Measurements from ENCODE around the gene CPPED1.

The CPPED1 gene

DNA sequence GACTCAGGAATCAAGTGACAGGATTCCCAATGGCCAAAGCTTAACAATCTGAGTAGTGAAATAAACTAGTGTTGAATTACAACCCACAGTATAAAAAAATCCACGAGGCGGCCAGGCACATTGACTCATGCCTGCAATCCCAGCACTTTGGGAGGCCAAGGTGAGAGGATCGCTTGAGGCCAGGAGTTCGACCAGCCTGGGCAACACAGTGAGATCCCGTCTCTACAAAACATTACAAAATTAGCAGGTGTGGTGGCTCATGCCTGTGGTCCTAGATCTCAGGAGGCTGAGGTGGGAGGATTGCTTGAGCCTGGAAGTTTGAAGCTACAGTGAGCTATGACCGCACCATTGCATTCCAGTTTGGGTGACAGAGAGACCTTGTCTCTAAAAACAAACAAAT, 133.8 kb downstream of the CPPED1 start:
- no peak for DNase-seq (ENCODE audit: low spot score in 2 of 2)
- H3K36me3 ChIP-seq (replicated peaks), result no peaks in the 10 kb centered on the region
- no peaks in the 10 kb centered on the region for H3K27me3 ChIP-seq (ENCODE audit: low read depth)
- H3K9me3 ChIP-seq, result no peaks in the 10 kb centered on the region; the same call in 1 of the 2 replicates
- no peaks in the 10 kb centered on the region for H3K4me1 ChIP-seq
- in situ Hi-C loops (cut with MboI; ENCODE audit: low sequenced_read_pairs), result no loop called here
- H3K4me3 ChIP-seq, result no peak overlapping the region

DNA sequence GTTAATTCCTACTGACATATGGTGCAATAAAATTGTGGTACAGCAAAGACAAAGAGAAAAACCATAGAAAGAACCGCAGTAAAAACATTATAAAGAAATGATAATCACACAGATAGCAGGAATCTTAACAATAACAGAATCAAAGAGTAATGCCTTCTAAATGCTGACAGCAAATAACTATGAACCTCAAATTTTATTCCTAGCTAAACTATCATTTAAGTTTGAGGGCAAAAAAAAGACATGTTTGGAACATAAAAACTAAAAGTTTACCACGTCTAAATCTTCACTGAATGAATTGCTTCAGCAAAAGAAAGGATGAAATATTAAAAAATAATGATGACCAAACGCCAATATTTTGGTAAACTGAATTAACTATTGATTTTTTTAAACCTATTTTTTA, 135.8 kb downstream of the CPPED1 start:
- in situ Hi-C loops (cut with MboI; ENCODE audit: low sequenced_read_pairs), result no loop called here
- no peaks in the 10 kb centered on the region for H3K27me3 ChIP-seq (ENCODE audit: low read depth)

GRCh38 chr16:12664164-12664733, 139.4 kb downstream of the CPPED1 start:
- H3K4me3 ChIP-seq, result no peak overlapping the region
- H3K9me3 ChIP-seq, result no peaks in the 10 kb centered on the region; the same call in none of the 2 replicates
- DNase-seq (ENCODE audit: low spot score in 2 of 2), result no peak
- no peaks in the 10 kb centered on the region for H3K4me1 ChIP-seq
- in situ Hi-C loops (cut with MboI; ENCODE audit: low sequenced_read_pairs), result no loop called here
- H3K36me3 ChIP-seq (replicated peaks), result no peaks in the 10 kb centered on the region
- H3K27me3 ChIP-seq (ENCODE audit: low read depth), result no peaks in the 10 kb centered on the region

More for the DNA sequence above, 135.8 kb downstream of the CPPED1 start:
- DNase-seq (ENCODE audit: low spot score in 2 of 2), result no peak
- H3K4me3 ChIP-seq, result no peak overlapping the region
- H3K9me3 ChIP-seq, result no peaks in the 10 kb centered on the region; the same call in none of the 2 replicates
- no peaks in the 10 kb centered on the region for H3K36me3 ChIP-seq (replicated peaks)
- no peaks in the 10 kb centered on the region for H3K4me1 ChIP-seq

- DNase-seq (ENCODE audit: low spot score in 2 of 2), result peak in 1 of 2 experiments; percentile 12
- H3K9me3 ChIP-seq, result no peaks in the 10 kb centered on the region; the same call in 1 of the 2 replicates
- in situ Hi-C loops (cut with MboI; ENCODE audit: low sequenced_read_pairs), result no loop called here
- H3K4me1 ChIP-seq, result no peaks in the 10 kb centered on the region
- no peak overlapping the region for H3K4me3 ChIP-seq
- H3K27me3 ChIP-seq (ENCODE audit: low read depth), result no peaks in the 10 kb centered on the region
- H3K36me3 ChIP-seq (replicated peaks), result no peaks in the 10 kb centered on the region
These were observed 142.0 kb downstream of the CPPED1 start for GRCh38 chr16:12661656-12662172.

DNA sequence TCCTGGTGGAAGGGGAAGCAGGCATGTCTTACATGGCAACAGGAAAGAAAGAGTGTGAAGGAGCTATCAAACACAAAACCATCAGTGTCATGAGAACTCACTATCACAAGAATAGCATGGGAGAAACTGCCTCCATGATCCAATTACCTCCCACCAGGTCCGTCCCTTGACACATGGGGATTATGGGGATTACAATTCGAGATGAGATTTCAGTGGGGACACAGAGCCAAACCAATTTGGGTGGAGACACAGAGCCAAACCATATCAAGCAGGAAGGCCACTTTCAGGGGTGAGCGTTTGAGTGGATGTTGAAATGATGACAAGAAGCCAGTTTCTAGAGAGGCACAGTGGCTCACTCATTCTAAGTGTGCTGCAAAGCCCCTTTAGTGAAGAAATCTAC, 143.8 kb downstream of the CPPED1 start:
- DNase-seq (ENCODE audit: low spot score in 2 of 2), result no peak
- H3K36me3 ChIP-seq (replicated peaks), result no peaks in the 10 kb centered on the region
- in situ Hi-C loops (cut with MboI; ENCODE audit: low sequenced_read_pairs), result no loop called here

DNA sequence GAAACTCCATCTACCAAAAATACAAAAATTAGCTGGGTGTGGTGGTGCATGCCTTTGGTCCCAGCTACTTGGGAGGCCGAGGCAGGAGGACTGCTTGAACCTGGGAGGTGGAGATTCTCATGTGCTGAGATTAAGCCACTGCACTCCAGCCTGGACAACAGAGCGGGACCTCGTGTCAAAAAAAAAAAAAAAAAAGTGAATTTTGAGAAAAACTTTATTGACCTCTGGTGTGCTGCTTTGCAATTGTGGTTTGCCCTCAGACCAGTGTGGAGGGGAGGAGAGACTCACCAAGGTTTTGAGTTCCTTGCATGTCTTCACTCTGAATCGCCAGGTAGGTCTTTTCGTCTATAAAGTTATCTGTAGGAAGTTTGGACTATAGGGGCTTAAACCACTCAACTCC, 145.2 kb downstream of the CPPED1 start:
- in situ Hi-C loops (cut with MboI; ENCODE audit: low sequenced_read_pairs), result no loop called here
- no peak for DNase-seq (ENCODE audit: low spot score in 2 of 2)
- Histone ChIP-seq H3K4me1 (no peaks in the 10 kb centered on the region), H3K4me3 (no peak overlapping the region), H3K27me3 (ENCODE audit: low read depth) (no peaks in the 10 kb centered on the region), H3K9me3 (no peaks in the 10 kb centered on the region), H3K36me3 (replicated peaks) (no peaks in the 10 kb centered on the region)

More for the DNA sequence above, 143.8 kb downstream of the CPPED1 start:
- H3K9me3 ChIP-seq, result no peaks in the 10 kb centered on the region; the same call in 1 of the 2 replicates
- no peak overlapping the region for H3K4me3 ChIP-seq
- H3K4me1 ChIP-seq, result no peaks in the 10 kb centered on the region
- H3K27me3 ChIP-seq (ENCODE audit: low read depth), result no peaks in the 10 kb centered on the region

GRCh38 chr16:12655537-12655936, 148.2 kb downstream of the CPPED1 start:
- no peak for DNase-seq (ENCODE audit: low spot score in 2 of 2)
- in situ Hi-C loops (cut with MboI; ENCODE audit: low sequenced_read_pairs), result no loop called here
- Histone ChIP-seq H3K27me3 (ENCODE audit: low read depth) (no peaks in the 10 kb centered on the region), H3K4me3 (no peak overlapping the region), H3K9me3 (no peaks in the 10 kb centered on the region), H3K36me3 (replicated peaks) (no peaks in the 10 kb centered on the region), H3K4me1 (no peaks in the 10 kb centered on the region)

- Histone ChIP-seq H3K36me3 (replicated peaks) (no peaks in the 10 kb centered on the region), H3K9me3 (no peaks in the 10 kb centered on the region; the same call in 1 of the 2 replicates), H3K4me3 (no peak overlapping the region), H3K4me1 (no peaks in the 10 kb centered on the region), H3K27me3 (ENCODE audit: low read depth) (no peaks in the 10 kb centered on the region)
- in situ Hi-C loops (cut with MboI; ENCODE audit: low sequenced_read_pairs), result no loop called here
- DNase-seq (ENCODE audit: low spot score in 2 of 2), result no peak
These were observed 149.8 kb downstream of the CPPED1 start for GRCh38 chr16:12653820-12654392.

GRCh38 chr16:12652924-12653323, 150.8 kb downstream of the CPPED1 start:
- no peaks in the 10 kb centered on the region for H3K27me3 ChIP-seq (ENCODE audit: low read depth)
- peaks cover 5% of the 10 kb centered on the region for H3K9me3 ChIP-seq
- no peak for DNase-seq (ENCODE audit: low spot score in 2 of 2)
- in situ Hi-C loops (cut with MboI; ENCODE audit: low sequenced_read_pairs), result no loop called here
- H3K36me3 ChIP-seq (replicated peaks), result no peaks in the 10 kb centered on the region
- H3K4me1 ChIP-seq, result no peaks in the 10 kb centered on the region
- H3K4me3 ChIP-seq, result no peak overlapping the region

GRCh38 chr16:12651765-12652512, 151.7 kb downstream of the CPPED1 start:
- Histone ChIP-seq H3K36me3 (replicated peaks) (no peaks in the 10 kb centered on the region), H3K4me3 (no peak overlapping the region), H3K9me3 (peaks cover 5% of the 10 kb centered on the region), H3K4me1 (no peaks in the 10 kb centered on the region), H3K27me3 (ENCODE audit: low read depth) (no peaks in the 10 kb centered on the region)
- in situ Hi-C loops (cut with MboI; ENCODE audit: low sequenced_read_pairs), result no loop called here
- no peak for DNase-seq (ENCODE audit: low spot score in 2 of 2)

GRCh38 chr16:12649356-12649755, 154.3 kb downstream of the CPPED1 start:
- Histone ChIP-seq H3K27me3 (ENCODE audit: low read depth) (no peaks in the 10 kb centered on the region), H3K9me3 (peaks cover 5% of the 10 kb centered on the region), H3K4me3 (no peak overlapping the region), H3K36me3 (replicated peaks) (no peaks in the 10 kb centered on the region), H3K4me1 (no peaks in the 10 kb centered on the region)
- in situ Hi-C loops (cut with MboI; ENCODE audit: low sequenced_read_pairs), result no loop called here
- DNase-seq (ENCODE audit: low spot score in 2 of 2), result no peak

DNA sequence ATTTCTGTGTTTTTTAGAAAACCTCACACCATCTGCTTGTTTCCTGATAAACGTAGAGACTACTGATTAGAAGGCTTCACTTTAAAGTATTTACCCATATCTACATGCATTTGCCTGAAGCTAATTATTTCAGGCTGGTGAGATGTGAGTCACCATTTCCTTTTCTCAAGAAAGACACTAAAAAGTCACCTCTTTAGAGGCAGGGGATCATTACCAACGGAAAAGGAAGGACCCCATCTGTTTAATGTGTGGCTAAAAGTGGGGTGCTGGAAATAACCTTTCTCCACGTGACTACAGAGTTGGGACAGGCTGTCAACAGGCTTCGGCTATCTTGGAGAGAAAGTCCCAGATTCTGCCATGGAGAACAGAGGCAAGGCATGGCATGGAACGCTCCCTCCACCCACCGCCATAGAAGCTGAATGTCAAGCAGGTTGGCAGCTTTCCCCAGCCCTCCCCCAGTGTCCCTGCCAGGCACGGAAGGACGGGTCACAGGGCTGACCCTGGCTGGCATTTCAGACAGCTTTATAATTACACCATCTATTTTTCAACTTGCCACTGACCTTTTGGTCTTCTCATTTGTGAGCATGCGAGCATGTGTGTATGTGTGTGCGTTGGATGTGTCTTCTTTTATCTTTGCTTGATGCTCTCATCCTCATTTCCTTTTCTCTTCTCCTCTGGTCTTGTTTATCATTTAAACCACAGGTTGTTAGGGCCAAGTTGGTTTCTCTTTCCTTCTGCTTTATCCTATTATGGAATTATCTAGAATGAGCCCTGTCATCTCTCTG, 157.0 kb downstream of the CPPED1 start:
- no peak overlapping the region for H3K4me3 ChIP-seq
- H3K36me3 ChIP-seq (replicated peaks), result no peaks in the 10 kb centered on the region
- no peaks in the 10 kb centered on the region for H3K4me1 ChIP-seq
- H3K27me3 ChIP-seq (ENCODE audit: low read depth), result no peaks in the 10 kb centered on the region
- peaks cover 5% of the 10 kb centered on the region for H3K9me3 ChIP-seq
- in situ Hi-C loops (cut with MboI; ENCODE audit: low sequenced_read_pairs), result no loop called here
- DNase-seq (ENCODE audit: low spot score in 2 of 2), result no peak

DNA sequence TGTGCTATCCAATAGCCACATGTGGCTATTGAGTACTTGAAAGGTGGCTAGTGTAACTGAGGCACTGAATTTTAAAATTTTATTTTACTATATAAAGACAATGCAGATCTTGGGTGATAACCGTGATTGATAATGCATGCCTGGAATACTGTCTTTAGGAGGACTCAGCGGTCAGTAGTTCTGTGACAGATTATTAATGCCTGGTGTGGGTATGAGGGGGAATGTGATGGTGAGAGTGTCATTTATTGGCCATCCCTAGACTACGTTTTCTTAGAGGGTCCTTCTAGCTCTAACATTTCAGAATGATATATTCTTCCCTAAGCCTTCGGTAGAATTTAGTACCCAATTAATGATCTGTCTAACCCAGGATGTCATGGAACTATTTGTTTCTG, 157.6 kb downstream of the CPPED1 start:
- Histone ChIP-seq H3K27me3 (ENCODE audit: low read depth) (no peaks in the 10 kb centered on the region), H3K36me3 (replicated peaks) (no peaks in the 10 kb centered on the region), H3K4me1 (no peaks in the 10 kb centered on the region), H3K9me3 (peaks cover 5% of the 10 kb centered on the region), H3K4me3 (no peak overlapping the region)
- DNase-seq (ENCODE audit: low spot score in 2 of 2), result no peak
- in situ Hi-C loops (cut with MboI; ENCODE audit: low sequenced_read_pairs), result no loop called here
